T-cell (primary cell): Measurements from ENCODE around the gene KCTD4. TPM values are rescaled to one million over a fixed set of nuclear protein-coding genes. Genes with fewer than 3 reads are reported as not detected.
"Not testable (repeated sequence)": the region's sequence is repeated elsewhere in the genome, so short reads cannot be mapped to it uniquely, and the experiment has no call there.

Experiments used
- ATAC-seq, 4 experiments: fragments of 200-7000 bp in 3 of 4; fragments of 150-1000 bp in 1 of 4; cut with Tn5 transposase; replicated peaks in 1 of 4; 1 replicate in 3 of 4; 2 replicates in 1 of 4; pipeline ENCODE4 v1.10.0; 2021; ENCODE audit warnings: moderate library complexity in 3 of 4, mild to moderate bottlenecking in 2 of 4, moderate number of reproducible peaks in 1 of 4
- CTCF ChIA-PET, 2 donors: fragments of 300-600 bp; sonication (Branson Sonifier 250); formaldehyde crosslinking; loops; one replicate each; lab custom pipeline; 2022; ENCODE audit warnings: antibody characterized with exemption in 2 of 2; lab: Charles Lee
- POLR2A ChIA-PET, 2 donors: fragments of 300-600 bp; sonication (Branson Sonifier 250); formaldehyde crosslinking; loops; one replicate each; lab custom pipeline; 2022; ENCODE audit warnings: antibody characterized with exemption in 2 of 2; lab: Charles Lee
- DNase-seq, 35 experiments: peaks; one replicate each; pipeline versions ENCODE4 v3.0.0 to v3.0.0-alpha.2; 2013 to 2023
- H3K27ac ChIP-seq: one replicate; pipeline ENCODE4 v1.5.1; 2013; ENCODE audit warnings: low read length
- H3K27me3 ChIP-seq, 2 experiments: replicated peaks in 1 of 2; 1 replicate in 1 of 2; 2 replicates in 1 of 2; pipeline versions ENCODE4 v1.6.1 to v1.7.0; 2013; ENCODE audit warnings: low read length in 1 of 2, mixed read lengths in 1 of 2; ENCODE audit not compliant: control insufficient read depth in 2 of 2, insufficient read depth in 2 of 2; ENCODE audit errors: extremely low read depth in 1 of 2
- H3K36me3 ChIP-seq, 2 donors: 1 replicate in 1 of 2; 2 replicates in 1 of 2; pipeline versions ENCODE4 v1.6.1 to v1.7.0; 2013; ENCODE audit warnings: low read length in 1 of 2; ENCODE audit not compliant: control insufficient read depth in 2 of 2, insufficient read depth in 1 of 2; ENCODE audit errors: extremely low read depth in 1 of 2
- H3K4me1 ChIP-seq, 2 experiments: 1 replicate in 1 of 2; 2 replicates in 1 of 2; pipeline versions ENCODE4 v1.6.1 to v1.7.0; 2013; ENCODE audit warnings: low read length in 2 of 2, mixed read lengths in 1 of 2; ENCODE audit not compliant: insufficient read depth in 2 of 2, control insufficient read depth in 1 of 2; ENCODE audit errors: extremely low read depth in 1 of 2
- H3K4me3 ChIP-seq, 2 donors: 1 replicate in 1 of 2; 2 replicates in 1 of 2; pipeline versions ENCODE4 v1.5.1 to v1.7.0; 2013; ENCODE audit warnings: mild to moderate bottlenecking in 2 of 2, low read length in 1 of 2, moderate library complexity in 1 of 2; ENCODE audit not compliant: control insufficient read depth in 1 of 2; ENCODE audit errors: extremely low read depth in 1 of 2
- H3K9me3 ChIP-seq: 2 replicates; pipeline ENCODE4 v1.7.0; 2013
- H3K27ac Mint-ChIP-seq, 2 donors: one replicate each; pipeline ENCODE4 v1.8.0; 2020 to 2021; ENCODE audit warnings: mild to moderate bottlenecking in 2 of 2, mixed read lengths in 2 of 2
- H3K27me3 Mint-ChIP-seq, 2 donors: one replicate each; pipeline ENCODE4 v1.8.0; 2021 to 2022; ENCODE audit warnings: mixed read lengths in 2 of 2
- H3K36me3 Mint-ChIP-seq: one replicate; pipeline ENCODE4 v1.8.0; 2021; ENCODE audit warnings: mixed read lengths
- H3K4me1 Mint-ChIP-seq, 3 donors: one replicate each; pipeline ENCODE4 v1.8.0; 2020 to 2022; ENCODE audit warnings: mixed read lengths in 3 of 3, mild to moderate bottlenecking in 1 of 3
- H3K4me3 Mint-ChIP-seq, 3 donors: one replicate each; pipeline ENCODE4 v1.8.0; 2020 to 2022; ENCODE audit warnings: mild to moderate bottlenecking in 3 of 3, mixed read lengths in 3 of 3, moderate library complexity in 3 of 3
- H3K9me3 Mint-ChIP-seq, 3 donors: one replicate each; pipeline ENCODE4 v1.8.0; 2020 to 2022; ENCODE audit warnings: mixed read lengths in 3 of 3
- WGBS: methylation state at CpG from one replicate; pipeline ENCODE4 v1.1.5; 2013; ENCODE audit warnings: missing lambda C conversion rate; ENCODE audit not compliant: insufficient coverage; 5-methylcytosine and 5-hydroxymethylcytosine counted together
- total RNA-seq, 35 experiments: library from RNA in 6 of 35; stranded (reverse) in 6 of 35; fragments of 120-200 nt in 1 of 35; gene quantifications; one replicate each; pipeline versions ENCODE4 v1.2.1 to v1.2.4 and lab custom pipeline; 2013 to 2026

Gene KCTD4
- total RNA-seq (not detected), total RNA-seq (lab: John Stamatoyannopoulos, UW) (0 to 0.05 (median 0) reads per million in 29 experiments)
- not detected for total RNA-seq (2013)

DNA sequence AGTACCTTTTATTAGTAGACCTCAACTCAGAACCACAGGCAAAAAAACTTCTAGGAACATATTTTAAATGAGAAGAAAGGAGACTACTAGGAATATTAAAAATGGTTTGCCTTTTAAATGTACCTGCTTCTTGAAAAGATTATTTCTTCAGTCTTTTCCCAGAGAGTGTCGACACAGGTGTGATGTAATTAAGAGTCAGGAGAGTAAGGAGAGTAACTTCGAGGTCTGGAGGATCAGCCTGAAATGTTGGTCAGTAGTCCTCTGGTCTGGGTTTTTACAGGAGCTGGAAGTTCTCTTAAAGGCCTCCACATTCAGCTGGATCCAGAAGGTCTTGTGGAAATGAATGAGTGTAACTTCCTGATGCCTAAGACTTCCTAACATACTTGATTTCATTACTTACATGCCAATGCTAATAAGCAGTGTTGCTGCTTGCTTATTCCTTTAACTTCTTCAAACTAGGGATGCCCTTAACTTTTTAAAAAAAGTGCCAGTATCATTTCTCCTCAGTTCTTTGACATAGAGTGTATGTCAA lies at the start of gene KCTD4:
Gene KCTD4, minus strand, starts transcription at position 345 of the 532 bp plus-strand sequence. CDS start 6,478 bp downstream, outside the sequence.
- DNase-seq (no peak), ATAC-seq (no peak)
- 100% methylated on average over 2 of the region's 2 CpGs for WGBS
- Mint-ChIP-seq H3K36me3 (peaks cover 42% of the 10 kb centered on the region), H3K27ac (no peak within 1 kb of the TSS), H3K27me3 (no peaks in the 10 kb centered on the region), H3K4me3 (no peak within 1 kb of the TSS), H3K4me1 (peaks cover 0 to 9% (median 0%) of the 10 kb centered on the region in 3 donors), H3K9me3 (no peaks in the 10 kb centered on the region)
- Histone ChIP-seq H3K36me3 (no peaks in the 10 kb centered on the region), H3K27ac (no peak within 1 kb of the TSS), H3K9me3 (no peaks in the 10 kb centered on the region), H3K27me3 (no peaks in the 10 kb centered on the region), H3K4me3 (no peak within 1 kb of the TSS), H3K4me1 (no peaks in the 10 kb centered on the region)
- CTCF ChIA-PET = no interaction called here
- POLR2A ChIA-PET = no interaction called here

DNA sequence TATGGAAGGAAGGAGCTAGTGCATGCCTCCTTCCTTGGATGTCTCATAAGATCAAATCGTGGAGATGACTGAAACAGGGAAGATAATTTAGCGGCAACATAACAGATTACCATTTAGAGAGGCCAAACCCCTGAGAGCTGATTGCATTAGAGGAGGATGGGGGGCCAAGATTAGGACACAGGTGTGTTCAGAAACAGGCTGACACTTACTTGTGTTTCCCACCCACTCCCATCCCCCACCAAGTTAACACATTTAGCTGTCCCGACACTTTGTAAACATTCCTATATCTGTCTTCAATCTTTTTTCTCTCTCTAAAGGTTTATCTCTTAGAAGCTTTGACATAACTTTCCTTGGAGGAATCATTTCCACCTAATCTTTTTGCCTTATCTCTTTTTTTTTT lies 48.8 kb upstream of the KCTD4 start:
- Histone ChIP-seq H3K36me3 (peaks cover 0 to 7% of the 10 kb centered on the region in 2 donors), H3K27me3 (no peaks in the 10 kb centered on the region), H3K4me3 (no peak overlapping the region), H3K9me3 (no peaks in the 10 kb centered on the region), H3K4me1 (no peaks in the 10 kb centered on the region), H3K27ac (no peak overlapping the region)
- Mint-ChIP-seq H3K9me3 (no peaks in the 10 kb centered on the region), H3K27ac (no peak overlapping the region), H3K27me3 (no peaks in the 10 kb centered on the region), H3K4me3 (no peak overlapping the region), H3K4me1 (peaks cover 0 to 5% (median 4%) of the 10 kb centered on the region in 3 donors), H3K36me3 (peaks cover 21% of the 10 kb centered on the region)
- ChIA-PET POLR2A (interaction anchor here in 1 of 2 donors (0.5 to 0.6 kb wide), 2 partner anchors 67 to 215 kb away, joined by 4 to 12 read pairs; no protein-coding TSS in a partner anchor), CTCF (interaction anchor here (0.6 kb wide), 2 partner anchors 107 to 1370 kb away, joined by 3 read pairs; partner anchors contain the start of genes CCDC122 (in 1 of the 2) and LACC1 (in 1 of the 2))
- ATAC-seq (no peak), DNase-seq (no peak)
- 100% methylated on average over 1 of the region's 3 CpGs for WGBS

DNA sequence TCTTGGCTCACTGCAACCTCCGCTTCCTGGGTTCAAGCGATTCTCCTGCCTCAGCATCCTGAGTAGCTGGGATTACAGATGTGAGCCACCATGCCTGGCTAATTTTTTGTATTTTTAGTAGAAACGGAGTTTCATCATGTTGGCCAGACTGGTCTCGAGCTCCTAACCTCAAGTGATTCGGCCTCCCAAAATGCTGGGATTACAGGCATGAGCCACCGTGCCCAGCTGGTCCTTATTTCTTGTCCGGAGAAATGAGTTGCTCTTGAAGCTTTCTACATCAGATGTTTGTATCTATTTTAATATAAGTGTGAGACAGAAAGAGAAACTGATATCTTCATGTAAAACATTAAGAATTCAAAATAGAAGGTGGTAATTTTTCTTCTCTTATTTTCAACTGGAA lies 43.9 kb upstream of the KCTD4 start:
- H3K4me1 ChIP-seq, H3K27ac ChIP-seq, POLR2A ChIA-PET, H3K4me3 ChIP-seq, H3K9me3 ChIP-seq, H3K36me3 Mint-ChIP-seq, ATAC-seq, H3K27ac Mint-ChIP-seq, H3K9me3 Mint-ChIP-seq, DNase-seq, H3K36me3 ChIP-seq, H3K4me3 Mint-ChIP-seq, H3K27me3 ChIP-seq, H3K27me3 Mint-ChIP-seq: not testable (repeated sequence)
- H3K4me1 Mint-ChIP-seq = peaks cover 3 to 17% (median 10%) of the 10 kb centered on the region in 3 donors
- CTCF ChIA-PET = interaction anchor here in 1 of 2 donors (0.8 kb wide), 1 partner anchor 19 kb away, joined by 4 read pairs; no protein-coding TSS in a partner anchor
- 93% methylated on average over 3 of the region's 7 CpGs for WGBS

DNA sequence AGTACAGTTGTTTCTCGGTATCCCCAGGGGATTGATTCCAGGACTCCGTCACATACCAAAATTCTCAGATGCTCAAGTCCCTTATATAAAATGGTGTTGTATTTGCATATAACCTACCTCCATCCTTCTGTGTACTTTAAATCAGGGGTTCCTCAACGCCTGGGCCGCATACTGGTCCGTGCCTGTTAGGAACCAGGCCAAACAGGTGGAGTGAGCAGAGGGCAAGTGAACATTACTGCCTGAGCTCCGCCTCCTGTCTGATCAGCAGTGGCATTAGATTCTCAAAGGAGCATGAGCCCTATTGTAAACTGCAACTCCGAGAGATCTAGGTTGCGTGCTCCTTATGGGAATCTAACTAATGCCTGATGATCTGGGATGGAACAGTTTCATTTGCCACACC lies 42.2 kb upstream of the KCTD4 start:
- Mint-ChIP-seq H3K4me3 (no peak overlapping the region), H3K9me3 (no peaks in the 10 kb centered on the region), H3K27ac (no peak overlapping the region), H3K36me3 (peaks cover 6% of the 10 kb centered on the region), H3K27me3 (no peaks in the 10 kb centered on the region), H3K4me1 (peaks cover 5 to 17% (median 10%) of the 10 kb centered on the region in 3 donors)
- Histone ChIP-seq H3K9me3 (no peaks in the 10 kb centered on the region), H3K4me3 (no peak overlapping the region), H3K36me3 (no peaks in the 10 kb centered on the region), H3K27ac (no peak overlapping the region), H3K27me3 (no peaks in the 10 kb centered on the region), H3K4me1 (no peaks in the 10 kb centered on the region)
- DNase-seq = no peak
- ATAC-seq = no peak
- 91% methylated on average over 4 of the region's 8 CpGs for WGBS
- ChIA-PET CTCF (no interaction called here), POLR2A (no interaction called here)

DNA sequence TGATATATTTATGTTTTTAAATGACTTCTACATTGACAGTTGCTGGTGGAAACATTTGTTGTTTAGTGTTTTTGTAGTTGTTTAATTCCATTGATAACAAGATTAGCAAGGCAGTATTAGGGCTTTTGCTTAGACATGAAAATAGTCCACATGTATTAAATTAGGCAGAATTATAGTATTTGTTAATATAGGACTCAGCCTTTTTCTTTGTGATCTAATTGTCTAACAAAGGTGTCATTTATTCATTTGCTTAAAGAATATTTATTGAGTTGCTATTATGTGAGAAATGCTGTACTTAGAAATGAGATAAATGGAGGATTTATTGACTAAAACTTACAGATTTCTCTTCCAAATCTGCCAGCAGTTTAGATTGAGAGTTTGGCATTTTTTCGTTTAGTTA lies 41.7 kb upstream of the KCTD4 start:
- ATAC-seq (no peak), DNase-seq (no peak)
- ChIA-PET CTCF (no interaction called here), POLR2A (no interaction called here)
- H3K9me3 Mint-ChIP-seq = no peaks in the 10 kb centered on the region
- Histone ChIP-seq H3K9me3 (no peaks in the 10 kb centered on the region), H3K27me3 (no peaks in the 10 kb centered on the region), H3K4me3 (no peak overlapping the region), H3K4me1 (no peaks in the 10 kb centered on the region), H3K27ac (no peak overlapping the region), H3K36me3 (no peaks in the 10 kb centered on the region)
- no peak overlapping the region for H3K4me3 Mint-ChIP-seq
- H3K27me3 Mint-ChIP-seq = no peaks in the 10 kb centered on the region
- no peak overlapping the region for H3K27ac Mint-ChIP-seq
- peaks cover 6% of the 10 kb centered on the region for H3K36me3 Mint-ChIP-seq
- no CpG with 5 or more reads among the region's 1 CpG for WGBS
- H3K4me1 Mint-ChIP-seq = peaks cover 5 to 17% (median 10%) of the 10 kb centered on the region in 3 donors

DNA sequence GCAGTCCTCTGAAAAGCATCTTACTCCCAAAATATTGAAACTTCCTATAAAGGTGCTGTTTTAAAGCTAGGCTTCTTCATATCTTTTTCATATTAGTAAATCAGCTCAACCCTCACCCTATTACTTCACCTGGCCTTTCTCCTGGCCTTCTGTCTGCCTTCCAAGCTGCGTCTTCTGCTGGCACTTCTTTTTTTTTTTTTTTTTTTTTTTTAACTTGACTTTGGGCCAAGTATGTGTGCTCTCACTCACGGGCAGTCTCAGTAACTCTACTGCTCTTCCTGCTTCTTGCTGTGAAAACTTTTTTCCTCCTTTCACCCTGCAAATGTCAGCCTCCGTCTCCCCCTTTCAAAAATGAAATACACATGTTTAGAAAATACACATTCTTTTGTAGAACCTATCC lies 41.2 kb upstream of the KCTD4 start:
- 43% methylated on average over 1 of the region's 3 CpGs for WGBS
- H3K36me3 Mint-ChIP-seq = peaks cover 6% of the 10 kb centered on the region
- Histone ChIP-seq H3K36me3 (no peaks in the 10 kb centered on the region), H3K27ac (no peak overlapping the region), H3K4me1 (no peaks in the 10 kb centered on the region), H3K4me3 (no peak overlapping the region), H3K27me3 (no peaks in the 10 kb centered on the region), H3K9me3 (no peaks in the 10 kb centered on the region)
- ATAC-seq (no peak), DNase-seq (no peak)
- H3K4me3 Mint-ChIP-seq = no peak overlapping the region
- H3K27ac Mint-ChIP-seq = no peak overlapping the region
- no peaks in the 10 kb centered on the region for H3K9me3 Mint-ChIP-seq
- POLR2A ChIA-PET = interaction anchor here in 1 of 2 donors (0.6 kb wide), 1 partner anchor 10 kb away, joined by 9 read pairs; no protein-coding TSS in a partner anchor
- peaks cover 5 to 17% (median 10%) of the 10 kb centered on the region in 3 donors for H3K4me1 Mint-ChIP-seq
- H3K27me3 Mint-ChIP-seq = no peaks in the 10 kb centered on the region
- CTCF ChIA-PET = interaction anchor here in 1 of 2 donors (0.6 kb wide), 1 partner anchor 531 kb away, joined by 3 read pairs; no protein-coding TSS in a partner anchor
